OCI-LY1 (cell line): Measurements from ENCODE around the gene PTPRO.
A peak's percentile ranks its signal among the peaks of the same experiment; 100 is the strongest.

Experiments
- H2AFZ ChIP-seq: fragments of 200-600 bp; sonication (generic), shearing (Covaris generic); 2 replicates; pipeline ENCODE4 v1.6.0; 2014; ENCODE audit warnings: antibody characterized with exemption, mild to moderate bottlenecking, low read length
- H3F3A ChIP-seq: fragments of 200-600 bp; sonication (generic), shearing (Covaris generic); 2 replicates; pipeline ENCODE4 v1.6.0; 2014; ENCODE audit warnings: mild to moderate bottlenecking, antibody characterized with exemption, low read length, moderate library complexity; ENCODE audit not compliant: insufficient read depth
- H3K27ac ChIP-seq: fragments of 200-600 bp; sonication (generic); 2 replicates; pipeline ENCODE4 v1.5.1; 2014; ENCODE audit warnings: low read length, mixed run types, mild to moderate bottlenecking, low read depth; ENCODE audit not compliant: poor library complexity, severe bottlenecking
- H3K27me3 ChIP-seq: fragments of 200-600 bp; sonication (generic); 2 replicates; pipeline ENCODE4 v1.6.0; 2014; ENCODE audit warnings: antibody characterized with exemption, mild to moderate bottlenecking, low read length, moderate library complexity; ENCODE audit not compliant: insufficient read depth
- H3K36me3 ChIP-seq: fragments of 200-600 bp; sonication (generic); 2 replicates; pipeline ENCODE4 v1.6.1; 2014; ENCODE audit warnings: mild to moderate bottlenecking, antibody characterized with exemption, low read length, moderate library complexity, mixed read lengths; ENCODE audit not compliant: insufficient read depth
- H3K4me1 ChIP-seq: fragments of 200-600 bp; sonication (generic); 2 replicates; pipeline ENCODE4 v1.5.1; 2014; ENCODE audit warnings: mild to moderate bottlenecking, low read length, moderate library complexity; ENCODE audit not compliant: insufficient read depth, severe bottlenecking
- H3K4me2 ChIP-seq: fragments of 200-600 bp; sonication (generic), shearing (Covaris generic); 2 replicates; pipeline ENCODE4 v1.6.1; 2014; ENCODE audit warnings: low read length
- H3K4me3 ChIP-seq: fragments of 200-600 bp; sonication (generic); 2 replicates; pipeline ENCODE4 v1.5.1; 2014; ENCODE audit warnings: low read length, low read depth, mild to moderate bottlenecking, mixed read lengths; ENCODE audit not compliant: poor library complexity, severe bottlenecking
- H3K79me2 ChIP-seq: fragments of 200-600 bp; shearing (Covaris generic); 2 replicates; pipeline ENCODE4 v1.6.1; 2016; ENCODE audit warnings: mixed run types, low read length, mixed read lengths; ENCODE audit not compliant: insufficient read depth
- H3K9ac ChIP-seq: fragments of 200-600 bp; sonication (generic), shearing (Covaris generic); 2 replicates; pipeline ENCODE4 v1.6.1; 2014; ENCODE audit warnings: mild to moderate bottlenecking, low read length, mixed read lengths
- H3K9me2 ChIP-seq: fragments of 200-600 bp; sonication (generic), shearing (Covaris generic); 2 replicates; pipeline ENCODE4 v1.6.1; 2014; ENCODE audit warnings: low read depth, mild to moderate bottlenecking, low read length, mixed read lengths
- H3K9me3 ChIP-seq: fragments of 200-600 bp; shearing (Covaris generic); 2 replicates; pipeline ENCODE4 v1.6.1; 2014; ENCODE audit warnings: low read length, mixed read lengths
- H4K20me1 ChIP-seq: fragments of 200-600 bp; sonication (generic), shearing (Covaris generic); 2 replicates; pipeline ENCODE4 v1.6.0; 2016; ENCODE audit warnings: mild to moderate bottlenecking, low read length; ENCODE audit not compliant: insufficient read depth
- CTCF ChIP-seq: fragments of 200-600 bp; sonication (generic), shearing (Covaris generic); IDR thresholded peaks from 2 replicates; pipeline ENCODE4 v1.5.1; 2017; ENCODE audit warnings: mild to moderate bottlenecking, antibody characterized with exemption, low read length, moderate library complexity, mixed read lengths
- EZH2 ChIP-seq: fragments of 200-600 bp; sonication (generic), shearing (Covaris generic); IDR thresholded peaks from 2 replicates; pipeline ENCODE4 v1.8.0; 2017; ENCODE audit warnings: borderline replicate concordance, mixed run types, mild to moderate bottlenecking, antibody characterized with exemption, low read length, moderate library complexity, mixed read lengths

PTPRO gene

GRCh38 chr12:15589328-15590032 lies 267.2 kb downstream of the PTPRO start:
- H3K27ac ChIP-seq = no peak overlapping the region

GRCh38 chr12:15590180-15590826 lies 268.0 kb downstream of the PTPRO start:
- H3K9ac ChIP-seq = no peak overlapping the region

More at GRCh38 chr12:15589328-15590032, 267.2 kb downstream of the PTPRO start:
- Histone ChIP-seq H4K20me1 (no peaks in the 10 kb centered on the region), H3F3A (no peaks in the 10 kb centered on the region), H3K4me2 (no peak overlapping the region), H3K27me3 (no peaks in the 10 kb centered on the region), H3K9me2 (no peaks in the 10 kb centered on the region), H3K4me3 (no peak overlapping the region), H2AFZ (no peak overlapping the region), H3K9ac (no peak overlapping the region), H3K4me1 (no peaks in the 10 kb centered on the region), H3K36me3 (no peaks in the 10 kb centered on the region), H3K9me3 (no peaks in the 10 kb centered on the region), H3K79me2 (no peaks in the 10 kb centered on the region)
- no peak for TF ChIP-seq CTCF
- no peak for TF ChIP-seq EZH2

GRCh38 chr12:15591811-15592210 lies 269.5 kb downstream of the PTPRO start:
- Histone ChIP-seq H3F3A (no peaks in the 10 kb centered on the region), H3K9me3 (no peaks in the 10 kb centered on the region), H3K27ac (no peak overlapping the region), H3K4me1 (no peaks in the 10 kb centered on the region), H3K27me3 (no peaks in the 10 kb centered on the region), H3K4me2 (no peak overlapping the region), H3K9me2 (no peaks in the 10 kb centered on the region), H3K36me3 (no peaks in the 10 kb centered on the region), H3K9ac (no peak overlapping the region), H3K79me2 (no peaks in the 10 kb centered on the region), H3K4me3 (no peak overlapping the region), H4K20me1 (no peaks in the 10 kb centered on the region), H2AFZ (no peak overlapping the region)
- TF ChIP-seq EZH2 = no peak
- TF ChIP-seq CTCF = no peak

More at GRCh38 chr12:15590180-15590826, 268.0 kb downstream of the PTPRO start:
- Histone ChIP-seq H2AFZ (peak overlapping the region; percentile 47), H3K9me2 (no peaks in the 10 kb centered on the region), H3K36me3 (no peaks in the 10 kb centered on the region), H3K4me1 (no peaks in the 10 kb centered on the region), H3K79me2 (no peaks in the 10 kb centered on the region), H4K20me1 (no peaks in the 10 kb centered on the region), H3K27ac (no peak overlapping the region), H3K4me3 (no peak overlapping the region), H3K4me2 (peak overlapping the region; percentile 24; the same call in 1 of the 2 replicates), H3K27me3 (no peaks in the 10 kb centered on the region), H3K9me3 (no peaks in the 10 kb centered on the region), H3F3A (no peaks in the 10 kb centered on the region)
- no peak for TF ChIP-seq EZH2
- TF ChIP-seq CTCF = peak; percentile 89
